Parietal lobe (tissue), 1 donor: Measurements from ENCODE around the gene DMRTA1. TPM values are rescaled to one million over a fixed set of nuclear protein-coding genes. Genes with fewer than 3 reads are reported as not detected.

ENCODE experiments used
- total RNA-seq: library from RNA; depleted of rRNA; stranded (reverse); fragments of >200 nt; gene quantifications from one replicate; pipeline ENCODE4 v1.2.3, GENCODE V29; 2014

The DMRTA1 gene, protein sequence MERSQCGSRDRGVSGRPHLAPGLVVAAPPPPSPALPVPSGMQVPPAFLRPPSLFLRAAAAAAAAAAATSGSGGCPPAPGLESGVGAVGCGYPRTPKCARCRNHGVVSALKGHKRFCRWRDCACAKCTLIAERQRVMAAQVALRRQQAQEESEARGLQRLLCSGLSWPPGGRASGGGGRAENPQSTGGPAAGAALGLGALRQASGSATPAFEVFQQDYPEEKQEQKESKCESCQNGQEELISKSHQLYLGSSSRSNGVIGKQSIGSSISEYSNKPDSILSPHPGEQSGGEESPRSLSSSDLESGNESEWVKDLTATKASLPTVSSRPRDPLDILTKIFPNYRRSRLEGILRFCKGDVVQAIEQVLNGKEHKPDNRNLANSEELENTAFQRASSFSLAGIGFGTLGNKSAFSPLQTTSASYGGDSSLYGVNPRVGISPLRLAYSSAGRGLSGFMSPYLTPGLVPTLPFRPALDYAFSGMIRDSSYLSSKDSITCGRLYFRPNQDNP
- 0.63 TPM for total RNA-seq

DNA sequence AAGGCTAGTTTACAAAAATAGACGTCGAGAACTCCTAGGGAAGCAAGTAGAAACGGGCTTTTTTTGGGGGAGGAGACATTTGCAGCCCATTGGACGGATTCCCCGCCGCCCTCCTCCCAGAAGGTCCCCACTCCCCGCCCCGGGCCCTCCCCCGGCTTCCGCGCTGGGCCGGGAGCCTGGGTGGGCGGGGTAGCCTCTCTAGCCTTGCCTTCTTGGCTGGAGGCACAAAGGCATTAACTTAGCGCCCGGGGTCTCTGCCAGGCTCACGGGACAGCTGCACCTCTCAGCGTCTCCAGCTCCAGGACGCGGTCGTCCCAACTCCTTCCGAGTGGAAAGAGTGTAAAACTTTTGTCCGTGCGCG is at the start of gene DMRTA1:
TSS of gene DMRTA1 (plus strand) at position 236 of the 361 bp plus-strand sequence. CDS start 242 bp downstream, outside the sequence.

